GM21723 (cell line): ENCODE results near the gene PRTG.

ENCODE experiments used
- ATAC-seq: cut with Tn5 transposase; IDR thresholded peaks from one replicate; pipeline ENCODE4 v1.9.1; 2021; ENCODE audit warnings: mild to moderate bottlenecking, moderate library complexity; ENCODE audit not compliant: unreplicated experiment

The PRTG gene

GRCh38 chr15:55576943-55577342 lies 166.0 kb downstream of the PRTG start:
- no peak for ATAC-seq

GRCh38 chr15:55574096-55574495 lies 168.9 kb downstream of the PRTG start:
- ATAC-seq, result no peak

DNA sequence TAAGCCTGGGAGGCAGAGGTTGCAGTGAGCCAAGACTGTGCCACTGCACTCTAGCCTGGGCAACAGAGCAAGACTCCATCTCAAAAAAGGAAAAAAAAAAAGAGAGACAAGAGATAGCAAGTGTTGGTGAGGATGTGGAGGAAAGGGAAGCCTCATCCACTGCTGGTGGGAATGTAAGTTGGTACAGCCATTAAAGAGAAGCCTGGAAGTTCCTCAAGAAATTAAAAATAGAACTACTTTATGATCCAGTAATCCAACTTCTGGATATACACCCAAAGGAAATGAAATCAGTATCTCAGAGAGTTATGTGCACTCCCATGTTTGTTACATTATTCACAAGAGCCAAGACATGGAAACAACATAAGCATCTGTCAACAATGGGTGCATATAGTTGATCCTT lies 169.7 kb downstream of the PRTG start:
- ATAC-seq, result no peak

GRCh38 chr15:55564347-55565145 lies 178.4 kb downstream of the PRTG start:
- no peak for ATAC-seq

DNA sequence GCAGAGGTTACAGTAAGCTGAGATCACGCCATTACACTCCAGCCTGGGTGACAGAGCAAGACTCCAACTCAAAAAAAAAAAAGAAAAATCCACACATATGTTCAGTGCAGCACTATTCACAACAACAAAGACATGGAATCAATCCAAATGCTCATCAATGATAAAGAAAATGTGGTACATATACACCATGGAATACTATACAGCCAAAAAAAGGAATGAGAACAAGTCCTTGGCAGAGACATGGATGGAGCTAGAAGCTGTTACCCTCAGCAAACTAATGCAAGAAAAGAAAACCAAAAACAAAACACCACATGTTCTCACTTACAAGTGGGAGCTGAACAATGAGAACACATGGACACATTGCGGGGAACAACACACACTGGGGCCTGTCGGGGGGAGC lies 180.4 kb downstream of the PRTG start:
- ATAC-seq, result no peak
